ENCODE measurements around the gene IMPA2. TPM values are rescaled to one million over a fixed set of nuclear protein-coding genes. Genes with fewer than 3 reads are reported as not detected.

IMPA2 gene
- total RNA-seq, 6 experiments from 2014 or later: 1.2 to 2.5 (median 1.5) TPM

DNA sequence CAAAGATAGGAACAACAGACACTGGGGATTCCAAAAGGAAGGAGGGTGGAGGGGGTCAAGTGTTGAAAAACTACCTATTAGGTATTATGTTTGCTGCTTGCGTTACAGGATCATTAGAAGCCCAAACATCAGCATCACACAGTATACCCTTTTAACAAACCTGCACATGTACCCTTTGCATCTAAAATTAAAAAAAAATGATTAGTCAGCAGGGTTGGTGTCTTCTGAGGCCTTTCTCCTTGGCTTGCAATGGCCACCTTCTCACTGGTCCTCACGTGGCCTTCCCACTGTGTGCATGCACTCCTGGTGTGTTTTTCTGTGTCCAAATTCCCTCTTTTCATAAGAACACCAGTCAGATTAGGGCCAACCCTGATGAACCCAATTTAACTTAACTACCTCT is 5.6 kb upstream of the IMPA2 start:
- peaks cover 9% of the 10 kb centered on the region for H3K4me1 Mint-ChIP-seq (ENCODE audit: low read depth)
- no peaks in the 10 kb centered on the region for H3K36me3 Mint-ChIP-seq (ENCODE audit: low read depth)
- H3K9me3 Mint-ChIP-seq: no peaks in the 10 kb centered on the region
- no peaks in the 10 kb centered on the region; the same call in none of the 2 replicates for H3K27me3 Mint-ChIP-seq (ENCODE audit: insufficient read depth)
- H3K4me3 Mint-ChIP-seq: no peak overlapping the region
- DNase-seq: no peak
- H3K27ac Mint-ChIP-seq: no peak overlapping the region
- TF ChIP-seq, protein P1, sequence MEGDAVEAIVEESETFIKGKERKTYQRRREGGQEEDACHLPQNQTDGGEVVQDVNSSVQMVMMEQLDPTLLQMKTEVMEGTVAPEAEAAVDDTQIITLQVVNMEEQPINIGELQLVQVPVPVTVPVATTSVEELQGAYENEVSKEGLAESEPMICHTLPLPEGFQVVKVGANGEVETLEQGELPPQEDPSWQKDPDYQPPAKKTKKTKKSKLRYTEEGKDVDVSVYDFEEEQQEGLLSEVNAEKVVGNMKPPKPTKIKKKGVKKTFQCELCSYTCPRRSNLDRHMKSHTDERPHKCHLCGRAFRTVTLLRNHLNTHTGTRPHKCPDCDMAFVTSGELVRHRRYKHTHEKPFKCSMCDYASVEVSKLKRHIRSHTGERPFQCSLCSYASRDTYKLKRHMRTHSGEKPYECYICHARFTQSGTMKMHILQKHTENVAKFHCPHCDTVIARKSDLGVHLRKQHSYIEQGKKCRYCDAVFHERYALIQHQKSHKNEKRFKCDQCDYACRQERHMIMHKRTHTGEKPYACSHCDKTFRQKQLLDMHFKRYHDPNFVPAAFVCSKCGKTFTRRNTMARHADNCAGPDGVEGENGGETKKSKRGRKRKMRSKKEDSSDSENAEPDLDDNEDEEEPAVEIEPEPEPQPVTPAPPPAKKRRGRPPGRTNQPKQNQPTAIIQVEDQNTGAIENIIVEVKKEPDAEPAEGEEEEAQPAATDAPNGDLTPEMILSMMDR (IDR thresholded peaks at IDR 0.05): no peak

DNA sequence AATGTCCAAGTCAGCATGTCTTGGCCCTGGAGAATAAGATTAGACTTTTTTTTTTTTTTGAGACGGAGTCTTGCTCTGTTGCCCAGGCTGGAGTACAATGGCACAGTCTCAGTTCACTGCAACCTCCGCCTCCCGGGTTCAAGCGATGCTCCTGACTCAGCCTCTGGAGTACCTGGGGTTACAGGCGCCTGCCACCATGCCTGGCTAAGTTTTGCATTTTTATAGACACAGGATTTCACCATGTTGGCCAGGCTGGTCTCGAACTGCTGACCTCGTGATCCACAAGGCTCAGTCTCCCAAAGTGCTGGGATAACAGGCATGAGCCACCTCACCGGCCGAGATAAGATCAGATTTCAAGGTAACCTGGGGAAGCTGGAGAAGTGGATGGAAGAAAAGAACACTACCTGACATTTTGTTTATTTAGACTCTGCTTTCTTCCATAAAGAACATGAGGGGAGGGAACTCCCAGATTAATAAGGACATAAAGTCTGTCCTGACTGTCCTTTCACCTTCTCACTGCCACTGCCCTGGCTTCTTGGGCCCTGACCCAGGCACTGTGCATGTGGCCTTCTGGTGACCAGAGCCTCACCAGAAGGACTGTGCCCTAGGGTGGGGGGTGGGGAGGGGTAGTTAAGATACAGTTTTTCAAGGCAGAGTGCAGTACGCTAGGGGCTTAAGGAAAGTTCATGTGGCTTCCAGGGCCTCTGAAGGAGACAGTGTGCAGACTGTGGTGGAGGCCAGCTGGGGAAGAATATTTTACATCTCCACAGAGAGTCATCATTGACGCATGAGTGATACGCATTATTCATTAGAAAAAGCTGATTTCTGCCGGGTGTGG is 4.8 kb upstream of the IMPA2 start:
- Mint-ChIP-seq H3K27ac (peak overlapping the region; percentile 29; the same call in 1 of the 2 replicates), H3K4me1 (ENCODE audit: low read depth) (peaks cover 9% of the 10 kb centered on the region), H3K9me3 (no peaks in the 10 kb centered on the region), H3K36me3 (ENCODE audit: low read depth) (no peaks in the 10 kb centered on the region), H3K27me3 (ENCODE audit: insufficient read depth) (no peaks in the 10 kb centered on the region; the same call in none of the 2 replicates), H3K4me3 (no peak overlapping the region)
- TF ChIP-seq, protein P1 (IDR thresholded peaks at IDR 0.05): no peak
- DNase-seq: peak; percentile 54

GRCh38 chr18:11977153-11977466 is 4.2 kb upstream of the IMPA2 start:
- TF ChIP-seq, protein P1 (IDR thresholded peaks at IDR 0.05): no peak
- H3K27me3 Mint-ChIP-seq (ENCODE audit: insufficient read depth): no peaks in the 10 kb centered on the region; the same call in none of the 2 replicates
- H3K4me1 Mint-ChIP-seq (ENCODE audit: low read depth): peaks cover 11% of the 10 kb centered on the region
- no peaks in the 10 kb centered on the region for H3K36me3 Mint-ChIP-seq (ENCODE audit: low read depth)
- no peak for DNase-seq
- H3K27ac Mint-ChIP-seq: 0 out of 2 replicates have a peak overlapping the region, but pooled peaks have one; percentile 29
- H3K4me3 Mint-ChIP-seq: no peak overlapping the region
- no peaks in the 10 kb centered on the region for H3K9me3 Mint-ChIP-seq

DNA sequence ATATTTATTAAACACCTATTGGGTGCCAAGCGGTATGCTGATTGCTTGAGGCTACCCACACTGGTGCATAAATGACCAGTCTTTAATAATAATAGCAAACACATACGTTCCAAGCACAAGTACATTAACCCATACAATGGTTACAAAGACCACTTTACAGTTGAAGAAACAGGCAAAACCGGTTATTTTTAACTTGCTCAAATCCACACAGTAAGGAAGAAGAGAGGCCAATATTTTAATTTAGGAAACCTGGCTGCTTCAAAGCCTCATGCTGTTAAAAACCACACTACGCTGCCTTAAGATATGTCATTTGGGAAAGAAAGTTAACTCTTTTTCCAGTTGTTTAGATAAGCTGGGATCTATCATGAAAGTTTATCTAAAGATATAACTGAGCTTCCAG is 2.4 kb upstream of the IMPA2 start:
- H3K27me3 Mint-ChIP-seq (ENCODE audit: insufficient read depth): peaks cover 6% of the 10 kb centered on the region
- no peak overlapping the region for H3K4me3 Mint-ChIP-seq
- TF ChIP-seq, protein P1 (IDR thresholded peaks at IDR 0.05): no peak
- H3K9me3 Mint-ChIP-seq: no peaks in the 10 kb centered on the region
- H3K36me3 Mint-ChIP-seq (ENCODE audit: low read depth): no peaks in the 10 kb centered on the region
- H3K27ac Mint-ChIP-seq: no peak overlapping the region
- no peak for DNase-seq
- H3K4me1 Mint-ChIP-seq (ENCODE audit: low read depth): peaks cover 13% of the 10 kb centered on the region

DNA sequence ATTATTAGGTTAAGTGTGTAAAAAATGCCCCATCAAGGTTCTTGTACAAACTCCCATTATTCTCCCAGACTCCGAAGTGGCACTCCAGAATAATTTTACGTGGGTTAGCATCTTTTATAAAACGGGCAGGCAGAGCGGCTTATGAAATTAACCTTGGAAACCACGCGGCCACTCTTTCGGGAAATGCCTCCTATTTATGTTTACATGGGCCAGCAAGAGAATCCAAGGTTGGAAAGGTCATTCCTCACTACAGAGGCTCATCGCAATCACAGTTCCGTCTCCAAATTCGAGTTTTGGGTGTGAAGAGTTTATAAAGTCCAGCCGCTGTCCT is 1.2 kb upstream of the IMPA2 start:
- TF ChIP-seq, protein P1 (IDR thresholded peaks at IDR 0.05): no peak
- DNase-seq: no peak
- H3K4me3 Mint-ChIP-seq: peak overlapping the region; percentile 88

More for the DNA sequence above, 1.2 kb upstream of the IMPA2 start:
- Mint-ChIP-seq H3K27ac (peak overlapping the region; percentile 88), H3K4me1 (ENCODE audit: low read depth) (peaks cover 13% of the 10 kb centered on the region), H3K9me3 (no peaks in the 10 kb centered on the region), H3K36me3 (ENCODE audit: low read depth) (no peaks in the 10 kb centered on the region), H3K27me3 (ENCODE audit: insufficient read depth) (peaks cover 6% of the 10 kb centered on the region)
